Stimulated activated CD8-positive, alpha-beta memory T cell treated with anti-CD3 and anti-CD28 coated beads, Interleukin-7, amount 100 ng/mL, for 48 hours (primary cell): Measurements from ENCODE around the gene USP32.
A peak's percentile ranks its signal among the peaks of the same experiment; 100 is the strongest.
"Not testable (repeated sequence)": the region's sequence is repeated elsewhere in the genome, so short reads cannot be mapped to it uniquely, and the experiment has no call there.

Source experiments
- DNase-seq, 2 donors: peaks; one replicate each; pipeline ENCODE4 v3.0.0-alpha.2; 2020; ENCODE audit warnings: low read depth in 1 of 2; ENCODE audit errors: extremely low read depth in 1 of 2

USP32 gene

GRCh38 chr17:60186846-60187745 is 204.8 kb downstream of the USP32 start:
- not testable (repeated sequence) for DNase-seq

- DNase-seq: not testable (repeated sequence)
Observed at GRCh38 chr17:60186372-60186771, 205.6 kb downstream of the USP32 start.

- not testable (repeated sequence) for DNase-seq
Observed at GRCh38 chr17:60180380-60180779, 211.6 kb downstream of the USP32 start.

- DNase-seq: not testable (repeated sequence)
Observed at GRCh38 chr17:60178180-60178579, 213.8 kb downstream of the USP32 start.

- not testable (repeated sequence) for DNase-seq
Observed at GRCh38 chr17:60176763-60177162, 215.2 kb downstream of the USP32 start.

- not testable (repeated sequence) for DNase-seq
Observed at GRCh38 chr17:60174767-60175166, 217.2 kb downstream of the USP32 start.

GRCh38 chr17:60174035-60174434 is 217.9 kb downstream of the USP32 start:
- no peak for DNase-seq

- no peak for DNase-seq
Observed at GRCh38 chr17:60173304-60173819, 218.6 kb downstream of the USP32 start.

- no peak for DNase-seq
Observed at GRCh38 chr17:60171753-60172079, 220.2 kb downstream of the USP32 start.

- DNase-seq: no peak
Observed at GRCh38 chr17:60170835-60171752, 220.8 kb downstream of the USP32 start.

GRCh38 chr17:60169921-60170817 is 221.8 kb downstream of the USP32 start:
- DNase-seq: no peak

GRCh38 chr17:60168654-60169053 is 223.3 kb downstream of the USP32 start:
- no peak for DNase-seq

GRCh38 chr17:60167065-60167741 is 224.7 kb downstream of the USP32 start:
- DNase-seq: no peak

- DNase-seq: peak in 1 of 2 donors; percentile 14
Observed at GRCh38 chr17:60165971-60166370, 226.0 kb downstream of the USP32 start.

GRCh38 chr17:60165223-60165622 is 226.7 kb downstream of the USP32 start:
- no peak for DNase-seq

- DNase-seq: no peak
Observed at GRCh38 chr17:60164697-60165096, 227.2 kb downstream of the USP32 start.

- no peak for DNase-seq
Observed at GRCh38 chr17:60164164-60164563, 227.8 kb downstream of the USP32 start.

- DNase-seq: no peak
Observed at GRCh38 chr17:60163108-60163784, 228.7 kb downstream of the USP32 start.

- DNase-seq: no peak
Observed at GRCh38 chr17:60161598-60162330, 230.2 kb downstream of the USP32 start.
